ENCODE measurements around the gene HEATR5B. TPM values are rescaled to one million over a fixed set of nuclear protein-coding genes. Genes with fewer than 3 reads are reported as not detected.
"Not testable (repeated sequence)": the region's sequence is repeated elsewhere in the genome, so short reads cannot be mapped to it uniquely, and the experiment has no call there.

The HEATR5B gene
- polyA plus RNA-seq, 2 donors, result 7.7 to 9.0 TPM

- not testable (repeated sequence) for H3K27me3 ChIP-seq (ENCODE audit: control insufficient read depth in 1 of 2, insufficient read depth in 2 of 2, low read length in 2 of 2); H3K4me3 ChIP-seq (ENCODE audit: low read depth in 1 of 2, low read length in 2 of 2); H3K36me3 ChIP-seq (ENCODE audit: control insufficient read depth in 2 of 2, insufficient read depth in 2 of 2, low read length in 1 of 2); H3K27ac ChIP-seq (ENCODE audit: low read depth in 2 of 2, low read length in 1 of 2); H3K9me3 ChIP-seq (ENCODE audit: control insufficient read depth in 2 of 2, insufficient read depth in 1 of 2, low read depth in 1 of 2, low read length in 1 of 2); H3K4me1 ChIP-seq (ENCODE audit: control insufficient read depth in 2 of 2, insufficient read depth in 2 of 2, low read length in 1 of 2)
- WGBS, 2 donors, result 98% methylated on average over 9 of the region's 9 CpGs
Measured at GRCh38 chr2:36999416-36999815, 84.8 kb downstream of the HEATR5B start.

GRCh38 chr2:36993841-36994620 lies 90.1 kb downstream of the HEATR5B start:
- Histone ChIP-seq H3K9me3 (ENCODE audit: control insufficient read depth in 2 of 2, insufficient read depth in 1 of 2, low read depth in 1 of 2, low read length in 1 of 2) (no peaks in the 10 kb centered on the region), H3K36me3 (ENCODE audit: control insufficient read depth in 2 of 2, insufficient read depth in 2 of 2, low read length in 1 of 2) (no peaks in the 10 kb centered on the region), H3K27ac (ENCODE audit: low read depth in 2 of 2, low read length in 1 of 2) (no peak overlapping the region), H3K4me1 (ENCODE audit: control insufficient read depth in 2 of 2, insufficient read depth in 2 of 2, low read length in 1 of 2) (no peaks in the 10 kb centered on the region), H3K27me3 (ENCODE audit: control insufficient read depth in 1 of 2, insufficient read depth in 2 of 2, low read length in 2 of 2) (no peaks in the 10 kb centered on the region), H3K4me3 (ENCODE audit: low read depth in 1 of 2, low read length in 2 of 2) (no peak overlapping the region)
- WGBS, 2 donors, result 73 to 77% methylated on average over 6 of the region's 6 CpGs

GRCh38 chr2:36988008-36988407 lies 96.2 kb downstream of the HEATR5B start:
- no peak overlapping the region for H3K27ac ChIP-seq (ENCODE audit: low read depth in 2 of 2, low read length in 1 of 2)
- H3K4me3 ChIP-seq (ENCODE audit: low read depth in 1 of 2, low read length in 2 of 2), result no peak overlapping the region
- H3K9me3 ChIP-seq (ENCODE audit: control insufficient read depth in 2 of 2, insufficient read depth in 1 of 2, low read depth in 1 of 2, low read length in 1 of 2), result no peaks in the 10 kb centered on the region
- no peaks in the 10 kb centered on the region for H3K27me3 ChIP-seq (ENCODE audit: control insufficient read depth in 1 of 2, insufficient read depth in 2 of 2, low read length in 2 of 2)
- H3K36me3 ChIP-seq (ENCODE audit: control insufficient read depth in 2 of 2, insufficient read depth in 2 of 2, low read length in 1 of 2), result peaks cover 0 to 3% of the 10 kb centered on the region in 2 donors
- no peaks in the 10 kb centered on the region for H3K4me1 ChIP-seq (ENCODE audit: control insufficient read depth in 2 of 2, insufficient read depth in 2 of 2, low read length in 1 of 2)
- WGBS, 2 donors, result 70 to 74% methylated on average over 6 of the region's 6 CpGs

GRCh38 chr2:36982467-36982866 lies 101.7 kb downstream of the HEATR5B start:
- Histone ChIP-seq H3K27ac (ENCODE audit: low read depth in 2 of 2, low read length in 1 of 2) (no peak overlapping the region), H3K36me3 (ENCODE audit: control insufficient read depth in 2 of 2, insufficient read depth in 2 of 2, low read length in 1 of 2) (peaks cover 2 to 3% of the 10 kb centered on the region in 2 donors), H3K4me1 (ENCODE audit: control insufficient read depth in 2 of 2, insufficient read depth in 2 of 2, low read length in 1 of 2) (no peaks in the 10 kb centered on the region), H3K27me3 (ENCODE audit: control insufficient read depth in 1 of 2, insufficient read depth in 2 of 2, low read length in 2 of 2) (no peaks in the 10 kb centered on the region), H3K9me3 (ENCODE audit: control insufficient read depth in 2 of 2, insufficient read depth in 1 of 2, low read depth in 1 of 2, low read length in 1 of 2) (no peaks in the 10 kb centered on the region), H3K4me3 (ENCODE audit: low read depth in 1 of 2, low read length in 2 of 2) (no peak overlapping the region)
- WGBS, 2 donors, result 81 to 89% methylated on average over 3 of the region's 3 CpGs

- 85 to 97% methylated on average over 2 of the region's 2 CpGs for WGBS, 2 donors
- no peaks in the 10 kb centered on the region for H3K27me3 ChIP-seq (ENCODE audit: control insufficient read depth in 1 of 2, insufficient read depth in 2 of 2, low read length in 2 of 2)
Measured at GRCh38 chr2:36981911-36982310, 102.3 kb downstream of the HEATR5B start.

GRCh38 chr2:36979007-36979406 lies 105.2 kb downstream of the HEATR5B start:
- H3K4me1 ChIP-seq (ENCODE audit: control insufficient read depth in 2 of 2, insufficient read depth in 2 of 2, low read length in 1 of 2); H3K4me3 ChIP-seq (ENCODE audit: low read depth in 1 of 2, low read length in 2 of 2); H3K27me3 ChIP-seq (ENCODE audit: control insufficient read depth in 1 of 2, insufficient read depth in 2 of 2, low read length in 2 of 2); H3K36me3 ChIP-seq (ENCODE audit: control insufficient read depth in 2 of 2, insufficient read depth in 2 of 2, low read length in 1 of 2); H3K27ac ChIP-seq (ENCODE audit: low read depth in 2 of 2, low read length in 1 of 2); H3K9me3 ChIP-seq (ENCODE audit: control insufficient read depth in 2 of 2, insufficient read depth in 1 of 2, low read depth in 1 of 2, low read length in 1 of 2): not testable (repeated sequence)
- WGBS, 2 donors, result 95 to 100% methylated on average over 3 of the region's 3 CpGs

More at GRCh38 chr2:36981911-36982310, 102.3 kb downstream of the HEATR5B start:
- H3K4me3 ChIP-seq (ENCODE audit: low read depth in 1 of 2, low read length in 2 of 2), result no peak overlapping the region
- H3K9me3 ChIP-seq (ENCODE audit: control insufficient read depth in 2 of 2, insufficient read depth in 1 of 2, low read depth in 1 of 2, low read length in 1 of 2), result no peaks in the 10 kb centered on the region
- no peaks in the 10 kb centered on the region for H3K4me1 ChIP-seq (ENCODE audit: control insufficient read depth in 2 of 2, insufficient read depth in 2 of 2, low read length in 1 of 2)
- H3K27ac ChIP-seq (ENCODE audit: low read depth in 2 of 2, low read length in 1 of 2), result no peak overlapping the region
- peaks cover under 1 to 2% of the 10 kb centered on the region in 2 donors for H3K36me3 ChIP-seq (ENCODE audit: control insufficient read depth in 2 of 2, insufficient read depth in 2 of 2, low read length in 1 of 2)

GRCh38 chr2:36976065-36976464 lies 108.1 kb downstream of the HEATR5B start:
- WGBS, 2 donors, result 81 to 87% methylated on average over 2 of the region's 2 CpGs
- H3K4me3 ChIP-seq (ENCODE audit: low read depth in 1 of 2, low read length in 2 of 2), result no peak overlapping the region

GRCh38 chr2:36975306-36975705 lies 108.9 kb downstream of the HEATR5B start:
- no peaks in the 10 kb centered on the region for H3K9me3 ChIP-seq (ENCODE audit: control insufficient read depth in 2 of 2, insufficient read depth in 1 of 2, low read depth in 1 of 2, low read length in 1 of 2)
- H3K36me3 ChIP-seq (ENCODE audit: control insufficient read depth in 2 of 2, insufficient read depth in 2 of 2, low read length in 1 of 2), result no peaks in the 10 kb centered on the region
- no peak overlapping the region for H3K27ac ChIP-seq (ENCODE audit: low read depth in 2 of 2, low read length in 1 of 2)
- no peaks in the 10 kb centered on the region for H3K4me1 ChIP-seq (ENCODE audit: control insufficient read depth in 2 of 2, insufficient read depth in 2 of 2, low read length in 1 of 2)
- WGBS, 2 donors, result 91 to 92% methylated on average over 8 of the region's 8 CpGs
- H3K27me3 ChIP-seq (ENCODE audit: control insufficient read depth in 1 of 2, insufficient read depth in 2 of 2, low read length in 2 of 2), result no peaks in the 10 kb centered on the region
- no peak overlapping the region for H3K4me3 ChIP-seq (ENCODE audit: low read depth in 1 of 2, low read length in 2 of 2)

More at GRCh38 chr2:36976065-36976464, 108.1 kb downstream of the HEATR5B start:
- H3K9me3 ChIP-seq (ENCODE audit: control insufficient read depth in 2 of 2, insufficient read depth in 1 of 2, low read depth in 1 of 2, low read length in 1 of 2), result no peaks in the 10 kb centered on the region
- no peaks in the 10 kb centered on the region for H3K36me3 ChIP-seq (ENCODE audit: control insufficient read depth in 2 of 2, insufficient read depth in 2 of 2, low read length in 1 of 2)
- no peak overlapping the region for H3K27ac ChIP-seq (ENCODE audit: low read depth in 2 of 2, low read length in 1 of 2)
- H3K27me3 ChIP-seq (ENCODE audit: control insufficient read depth in 1 of 2, insufficient read depth in 2 of 2, low read length in 2 of 2), result no peaks in the 10 kb centered on the region
- no peaks in the 10 kb centered on the region for H3K4me1 ChIP-seq (ENCODE audit: control insufficient read depth in 2 of 2, insufficient read depth in 2 of 2, low read length in 1 of 2)

GRCh38 chr2:36973320-36973719 lies 110.9 kb downstream of the HEATR5B start:
- WGBS, 2 donors, result 78 to 80% methylated on average over 2 of the region's 2 CpGs
- H3K27ac ChIP-seq (ENCODE audit: low read depth in 2 of 2, low read length in 1 of 2), result no peak overlapping the region
- H3K4me3 ChIP-seq (ENCODE audit: low read depth in 1 of 2, low read length in 2 of 2), result no peak overlapping the region
- H3K4me1 ChIP-seq (ENCODE audit: control insufficient read depth in 2 of 2, insufficient read depth in 2 of 2, low read length in 1 of 2), result no peaks in the 10 kb centered on the region
- no peaks in the 10 kb centered on the region for H3K36me3 ChIP-seq (ENCODE audit: control insufficient read depth in 2 of 2, insufficient read depth in 2 of 2, low read length in 1 of 2)
- no peaks in the 10 kb centered on the region for H3K27me3 ChIP-seq (ENCODE audit: control insufficient read depth in 1 of 2, insufficient read depth in 2 of 2, low read length in 2 of 2)
- no peaks in the 10 kb centered on the region for H3K9me3 ChIP-seq (ENCODE audit: control insufficient read depth in 2 of 2, insufficient read depth in 1 of 2, low read depth in 1 of 2, low read length in 1 of 2)

GRCh38 chr2:36971990-36972389 lies 112.2 kb downstream of the HEATR5B start:
- Histone ChIP-seq H3K27ac (ENCODE audit: low read depth in 2 of 2, low read length in 1 of 2) (no peak overlapping the region), H3K4me3 (ENCODE audit: low read depth in 1 of 2, low read length in 2 of 2) (no peak overlapping the region), H3K36me3 (ENCODE audit: control insufficient read depth in 2 of 2, insufficient read depth in 2 of 2, low read length in 1 of 2) (no peaks in the 10 kb centered on the region), H3K4me1 (ENCODE audit: control insufficient read depth in 2 of 2, insufficient read depth in 2 of 2, low read length in 1 of 2) (no peaks in the 10 kb centered on the region), H3K9me3 (ENCODE audit: control insufficient read depth in 2 of 2, insufficient read depth in 1 of 2, low read depth in 1 of 2, low read length in 1 of 2) (no peaks in the 10 kb centered on the region), H3K27me3 (ENCODE audit: control insufficient read depth in 1 of 2, insufficient read depth in 2 of 2, low read length in 2 of 2) (no peaks in the 10 kb centered on the region)

Measured in esophagus (tissue), 2 donors.